Tongue (tissue), 2 donors: ENCODE measurements around the gene ZNF236. TPM values are rescaled to one million over a fixed set of nuclear protein-coding genes. Genes with fewer than 3 reads are reported as not detected.
"Not testable (repeated sequence)": the region's sequence is repeated elsewhere in the genome, so short reads cannot be mapped to it uniquely, and the experiment has no call there.

Experiments used
- DNase-seq: peaks from one replicate; pipeline ENCODE4 v3.0.0-alpha.2; 2015
- total RNA-seq: library from RNA; depleted of rRNA; stranded (reverse); fragments of >200 nt; gene quantifications from one replicate; pipeline ENCODE4 v1.2.3, GENCODE V29; 2014

ZNF236 gene
- total RNA-seq, 1 donor from 2014 or later: 27.9 TPM

GRCh38 chr18:76977108-76977621, 154.8 kb downstream of the ZNF236 start:
- peak; percentile 57 for DNase-seq

DNA sequence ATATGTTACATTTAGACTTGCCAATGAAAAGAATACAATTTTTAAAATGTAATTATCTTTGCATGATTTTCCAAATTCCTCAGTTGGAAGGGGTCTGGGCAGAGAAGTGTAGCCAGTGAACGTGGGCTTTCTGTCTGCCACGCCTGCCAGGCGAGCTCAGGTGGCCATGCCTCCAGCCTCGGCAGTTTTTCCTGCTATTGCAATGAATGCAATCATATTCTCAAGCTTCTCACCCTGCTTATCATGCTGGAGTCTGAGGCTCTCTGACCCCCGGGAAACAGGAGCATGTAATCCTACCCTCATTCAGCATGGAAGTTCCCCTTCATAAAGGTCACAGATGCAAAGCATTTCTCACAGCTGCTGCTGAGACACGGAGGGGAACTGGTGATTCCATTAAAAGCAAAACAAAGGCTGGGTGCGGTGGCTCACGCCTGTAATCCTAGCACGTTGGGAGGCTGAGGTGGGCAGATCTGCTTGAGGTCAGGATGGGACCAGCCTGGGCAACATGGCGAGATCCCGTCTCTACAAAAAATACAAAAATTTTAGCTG, 155.4 kb downstream of the ZNF236 start:
- DNase-seq: peak; percentile 65

DNA sequence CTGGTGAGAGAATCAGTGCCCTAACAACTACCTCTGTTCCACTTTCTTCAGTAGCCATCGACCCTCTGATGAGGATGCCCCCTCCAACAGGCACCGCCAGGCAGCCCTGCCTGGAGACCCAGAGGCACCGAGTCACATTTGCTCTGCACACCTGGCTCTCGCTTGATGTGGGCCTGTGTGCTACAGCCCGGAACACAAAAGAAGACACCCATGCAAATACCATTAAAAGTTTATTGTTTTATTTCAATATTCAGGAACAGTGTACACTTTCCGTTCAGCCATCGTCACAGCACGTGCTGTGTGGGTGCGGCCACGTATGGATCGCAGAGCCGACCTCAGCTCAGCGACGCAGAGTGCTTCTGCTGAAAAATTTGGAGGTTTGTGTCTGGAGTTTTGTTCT, 156.3 kb downstream of the ZNF236 start:
- DNase-seq: no peak

- DNase-seq: no peak
Observed at GRCh38 chr18:76979111-76979751, 156.9 kb downstream of the ZNF236 start.

DNA sequence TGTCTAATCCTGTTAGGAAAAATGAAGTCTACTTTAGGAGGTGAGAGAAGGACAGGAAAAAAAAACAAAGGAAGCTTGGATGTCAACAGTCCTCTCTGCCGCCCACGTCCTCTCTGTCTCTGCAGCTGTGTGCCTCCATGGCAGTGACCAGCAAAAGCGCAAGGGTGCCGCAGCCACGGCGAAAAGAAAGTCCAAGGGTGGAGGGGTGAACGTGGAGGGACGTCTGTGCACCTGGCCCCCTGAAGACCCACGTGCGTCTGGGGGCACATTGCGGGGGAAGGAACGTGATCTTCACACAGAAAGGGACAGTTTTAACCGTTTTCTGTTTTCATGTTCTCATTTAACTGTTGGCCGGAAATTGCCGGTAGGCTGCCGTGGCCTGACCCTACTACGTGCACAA, 157.5 kb downstream of the ZNF236 start:
- no peak for DNase-seq

GRCh38 chr18:76980663-76981395, 158.5 kb downstream of the ZNF236 start:
- no peak for DNase-seq

- peak; percentile 55 for DNase-seq
Observed at GRCh38 chr18:76981396-76981968, 159.1 kb downstream of the ZNF236 start.

GRCh38 chr18:76982038-76982437, 159.7 kb downstream of the ZNF236 start:
- no peak for DNase-seq

- DNase-seq: peak; percentile 88
Observed at GRCh38 chr18:76982841-76983583, 160.7 kb downstream of the ZNF236 start.

- no peak for DNase-seq
Observed at GRCh38 chr18:76983613-76984051, 161.3 kb downstream of the ZNF236 start.

- DNase-seq: no peak
Observed at GRCh38 chr18:76984193-76985155, 162.1 kb downstream of the ZNF236 start.

DNA sequence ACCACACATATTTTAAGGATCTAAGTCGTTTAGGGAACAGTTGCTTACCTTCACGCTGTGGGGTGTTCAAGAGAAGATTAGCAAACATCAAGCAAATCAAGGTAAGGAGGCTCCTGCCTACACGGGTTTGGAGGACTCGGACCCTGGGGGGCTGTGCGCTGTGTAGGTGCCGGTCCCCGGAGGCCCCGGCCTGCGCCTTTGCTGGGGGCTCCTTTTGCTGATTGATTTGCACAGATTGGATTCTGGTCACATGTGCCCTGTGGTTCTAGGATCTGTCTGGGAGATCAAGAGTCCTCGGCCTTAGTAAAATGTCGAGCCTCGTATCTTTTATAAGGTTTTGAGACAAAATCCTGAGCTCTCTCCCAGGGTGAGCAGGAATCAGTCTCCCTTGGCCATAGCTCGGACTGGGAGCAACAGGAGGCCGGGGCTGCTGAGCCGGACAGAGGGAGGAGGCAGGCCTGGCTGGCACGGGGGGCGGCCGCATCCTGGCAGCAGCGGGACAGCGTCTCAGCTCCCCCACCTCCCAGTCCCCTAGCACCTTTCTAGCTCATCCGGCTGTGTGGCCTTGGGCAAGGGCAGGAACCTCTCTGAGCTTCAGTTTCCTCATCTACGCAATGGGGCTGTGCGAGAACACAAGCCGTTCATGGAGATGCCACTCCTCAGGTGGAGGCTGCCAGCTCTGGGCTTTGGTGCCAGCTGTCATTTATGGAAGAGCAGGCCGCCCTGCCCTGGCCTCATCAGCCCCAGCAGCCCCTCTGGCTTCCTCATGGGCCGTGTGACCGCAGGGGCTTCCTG, 163.0 kb downstream of the ZNF236 start:
- no peak for DNase-seq

DNA sequence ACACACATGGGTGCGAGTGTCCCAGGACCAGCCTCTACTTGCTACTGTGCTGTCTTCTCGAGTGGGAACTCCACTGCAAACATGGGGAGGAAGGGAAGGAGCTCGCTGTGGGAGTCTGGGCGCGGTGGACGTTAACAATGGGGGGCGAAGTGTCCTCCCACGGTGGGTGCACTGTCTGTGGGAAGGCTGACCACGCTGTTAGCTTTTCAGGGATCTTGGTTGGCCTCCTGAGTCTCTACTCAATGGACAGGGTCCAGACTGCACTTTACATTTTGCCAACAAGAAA, 163.5 kb downstream of the ZNF236 start:
- no peak for DNase-seq

DNA sequence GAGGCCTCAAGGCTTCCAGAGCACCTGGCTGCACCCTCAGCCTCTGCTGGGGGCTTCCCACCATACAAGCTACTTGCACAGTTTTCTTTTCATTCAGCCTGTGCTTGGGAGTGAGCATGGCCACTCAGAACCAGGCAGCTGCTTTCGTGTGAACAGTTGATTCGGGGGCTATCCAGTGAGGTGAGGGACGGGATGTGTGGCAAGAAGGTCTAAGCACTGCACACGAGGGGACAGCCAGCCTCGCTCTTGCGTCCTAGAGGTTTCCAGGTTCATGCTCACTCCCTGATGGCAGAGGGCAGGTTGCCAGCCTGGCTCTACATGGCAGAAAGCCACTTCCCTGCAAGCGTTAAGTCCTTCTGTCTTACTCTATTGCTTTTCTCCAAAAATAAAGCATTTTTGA, 164.0 kb downstream of the ZNF236 start:
- DNase-seq: no peak

DNA sequence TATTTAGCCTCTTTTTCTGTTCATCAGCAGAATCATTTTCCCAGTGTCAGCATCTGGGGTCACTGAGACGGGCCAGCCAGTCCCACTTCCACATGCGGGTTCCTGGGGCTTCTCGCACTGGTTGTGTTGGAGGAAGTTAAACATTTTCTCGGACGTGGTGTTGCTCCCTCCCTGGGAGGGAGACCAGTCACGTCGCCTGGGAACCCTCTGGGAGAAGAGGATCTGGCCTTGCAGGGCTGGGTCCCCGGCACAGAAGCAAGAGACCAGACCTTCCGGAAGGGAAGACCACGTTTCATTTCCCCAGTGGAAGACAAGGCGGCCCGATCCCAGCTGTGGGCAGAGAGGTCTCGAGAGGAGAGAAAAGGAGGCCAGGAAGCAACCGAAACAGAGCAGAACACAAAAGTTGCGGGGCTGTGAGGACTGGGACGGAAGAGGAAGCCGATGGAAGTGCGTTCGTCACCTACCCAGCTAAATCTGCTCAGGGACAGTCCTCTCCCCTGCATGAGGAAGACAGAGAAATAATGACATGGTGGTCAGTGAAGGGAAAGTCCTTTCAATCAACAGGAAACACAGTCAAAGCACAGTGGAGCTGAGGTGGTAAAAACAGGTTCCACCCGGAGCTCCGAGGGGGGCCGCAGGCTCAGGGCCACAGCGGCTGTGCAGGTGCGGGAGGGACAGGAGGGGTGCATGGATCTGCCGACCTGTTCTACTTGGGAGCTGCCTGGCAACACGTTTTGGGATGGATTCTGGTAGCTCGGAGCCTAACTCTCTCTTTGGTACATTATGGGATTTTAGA, 165.9 kb downstream of the ZNF236 start:
- no peak for DNase-seq

- DNase-seq: no peak
Observed at GRCh38 chr18:76988827-76989646, 166.7 kb downstream of the ZNF236 start.

GRCh38 chr18:76989647-76990190, 167.4 kb downstream of the ZNF236 start:
- no peak for DNase-seq

GRCh38 chr18:76990343-76991020, 168.1 kb downstream of the ZNF236 start:
- not testable (repeated sequence) for DNase-seq
